DOHH2 (cell line): ENCODE results near the gene AKR1C4.
"Not testable (repeated sequence)": the region's sequence is repeated elsewhere in the genome, so short reads cannot be mapped to it uniquely, and the experiment has no call there.

Experiments
- H3F3A ChIP-seq: fragments of 200-600 bp; sonication (generic), shearing (Covaris generic); 2 replicates; pipeline ENCODE4 v1.6.0; 2016; ENCODE audit warnings: antibody characterized with exemption, mild to moderate bottlenecking; ENCODE audit not compliant: control insufficient read depth, insufficient read depth
- H3K27ac ChIP-seq: fragments of 200-600 bp; sonication (generic); 2 replicates; pipeline ENCODE4 v1.5.1; 2014; ENCODE audit warnings: low read depth, mild to moderate bottlenecking, low read length, moderate library complexity
- H3K27me3 ChIP-seq: fragments of 200-600 bp; sonication (generic); 2 replicates; pipeline ENCODE4 v1.6.1; 2014; ENCODE audit warnings: mild to moderate bottlenecking, low read length, mixed read lengths; ENCODE audit not compliant: control insufficient read depth
- H3K36me3 ChIP-seq: fragments of 200-600 bp; sonication (generic); 2 replicates; pipeline ENCODE4 v1.6.1; 2014; ENCODE audit warnings: mild to moderate bottlenecking, low read length, moderate library complexity, mixed read lengths; ENCODE audit not compliant: control insufficient read depth
- H3K4me1 ChIP-seq: fragments of 200-600 bp; sonication (generic); 2 replicates; pipeline ENCODE4 v1.6.1; 2014; ENCODE audit warnings: mild to moderate bottlenecking, low read length, mixed read lengths; ENCODE audit not compliant: control insufficient read depth
- H3K4me2 ChIP-seq: fragments of 200-600 bp; sonication (generic); 2 replicates; pipeline ENCODE4 v1.6.0; 2014; ENCODE audit warnings: mild to moderate bottlenecking, low read length, moderate library complexity
- H3K4me3 ChIP-seq: fragments of 200-600 bp; sonication (generic); 2 replicates; pipeline ENCODE4 v1.5.1; 2014; ENCODE audit warnings: mild to moderate bottlenecking, low read length, mixed read lengths
- H3K79me2 ChIP-seq: fragments of 200-600 bp; sonication (generic); 2 replicates; pipeline ENCODE4 v1.6.1; 2014; ENCODE audit warnings: mild to moderate bottlenecking, low read length, mixed read lengths; ENCODE audit not compliant: control insufficient read depth
- H3K9me2 ChIP-seq: fragments of 200-600 bp; sonication (generic); replicated peaks from 2 replicates; pipeline ENCODE4 v1.6.1; 2014; ENCODE audit warnings: mild to moderate bottlenecking, low read length, mixed read lengths; ENCODE audit not compliant: control insufficient read depth
- H3K9me3 ChIP-seq: fragments of 200-600 bp; sonication (generic); 2 replicates; pipeline ENCODE4 v1.6.1; 2014; ENCODE audit warnings: antibody characterized with exemption, low read length, mixed read lengths; ENCODE audit not compliant: control insufficient read depth, insufficient read depth
- H4K20me1 ChIP-seq: fragments of 200-600 bp; sonication (generic); 2 replicates; pipeline ENCODE4 v1.6.0; 2014; ENCODE audit warnings: low read depth, mild to moderate bottlenecking, antibody characterized with exemption, low read length, moderate library complexity; ENCODE audit not compliant: control insufficient read depth, insufficient read depth
- CTCF ChIP-seq: fragments of 200-600 bp; sonication (generic); IDR thresholded peaks from one replicate; pipeline ENCODE4 v1.5.1; 2014; ENCODE audit warnings: antibody characterized with exemption, mild to moderate bottlenecking, low read depth, low read length; ENCODE audit not compliant: poor library complexity, severe bottlenecking
- EZH2phosphoT487 ChIP-seq: fragments of 200-600 bp; sonication (generic); IDR thresholded peaks from 2 replicates; pipeline ENCODE4 v1.6.1; 2017; ENCODE audit warnings: borderline replicate concordance, mild to moderate bottlenecking, antibody characterized with exemption, low read length, moderate library complexity, mixed read lengths

The AKR1C4 gene

GRCh38 chr10:5198386-5198785 lies 1.7 kb downstream of the AKR1C4 start:
- no peak for TF ChIP-seq EZH2phosphoT487
- no peak for TF ChIP-seq CTCF
- Histone ChIP-seq H3K36me3 (no peaks in the 10 kb centered on the region), H3K79me2 (no peaks in the 10 kb centered on the region), H3K9me2 (no peaks in the 10 kb centered on the region), H3K4me1 (no peaks in the 10 kb centered on the region), H3K27ac (no peak overlapping the region), H3K9me3 (no peaks in the 10 kb centered on the region), H3F3A (no peaks in the 10 kb centered on the region), H3K27me3 (no peaks in the 10 kb centered on the region), H3K4me3 (no peak overlapping the region), H3K4me2 (no peak overlapping the region), H4K20me1 (no peaks in the 10 kb centered on the region)

GRCh38 chr10:5199398-5199797 lies 2.8 kb downstream of the AKR1C4 start:
- H3K4me3 ChIP-seq: no peak overlapping the region
- TF ChIP-seq EZH2phosphoT487: no peak
- no peak for TF ChIP-seq CTCF
- no peaks in the 10 kb centered on the region for H3K79me2 ChIP-seq
- H4K20me1 ChIP-seq: no peaks in the 10 kb centered on the region
- H3K36me3 ChIP-seq: no peaks in the 10 kb centered on the region
- no peaks in the 10 kb centered on the region for H3F3A ChIP-seq
- no peaks in the 10 kb centered on the region for H3K27me3 ChIP-seq
- no peaks in the 10 kb centered on the region for H3K4me1 ChIP-seq
- no peak overlapping the region for H3K27ac ChIP-seq
- no peaks in the 10 kb centered on the region for H3K9me2 ChIP-seq
- H3K4me2 ChIP-seq: no peak overlapping the region
- H3K9me3 ChIP-seq: no peaks in the 10 kb centered on the region

- Histone ChIP-seq H3K9me3 (no peaks in the 10 kb centered on the region), H3F3A (no peaks in the 10 kb centered on the region), H3K27me3 (no peaks in the 10 kb centered on the region), H3K4me2 (no peak overlapping the region), H3K9me2 (no peaks in the 10 kb centered on the region), H4K20me1 (no peaks in the 10 kb centered on the region), H3K36me3 (no peaks in the 10 kb centered on the region), H3K27ac (no peak overlapping the region), H3K79me2 (no peaks in the 10 kb centered on the region), H3K4me1 (no peaks in the 10 kb centered on the region), H3K4me3 (no peak overlapping the region)
- no peak for TF ChIP-seq CTCF
Measured at GRCh38 chr10:5206799-5207198, 10.2 kb downstream of the AKR1C4 start.

- not testable (repeated sequence) for H3K4me3 ChIP-seq, H3K79me2 ChIP-seq, H3K27me3 ChIP-seq, H3K9me3 ChIP-seq, H3F3A ChIP-seq, H4K20me1 ChIP-seq, H3K4me1 ChIP-seq, H3K36me3 ChIP-seq, H3K4me2 ChIP-seq, H3K9me2 ChIP-seq, H3K27ac ChIP-seq
Measured at GRCh38 chr10:5209776-5210175, 13.1 kb downstream of the AKR1C4 start.
